ENCODE measurements around the gene PDE9A.

The PDE9A gene

GRCh38 chr21:42765656-42766055, 112.2 kb downstream of the PDE9A start:
- no peak for TF ChIP-seq CTCF (IDR thresholded peaks at IDR 0.05; ENCODE audit: extremely low read depth, insufficient read depth, missing control alignments)
- no peak for DNase-seq (ENCODE audit: low spot score)
- in situ Hi-C loops (cut with MboI; ENCODE audit: low pct_unique_long_range_greater_than_20kb, low sequenced_read_pairs, unreplicated experiment): no loop called here

GRCh38 chr21:42766739-42767560, 113.5 kb downstream of the PDE9A start:
- in situ Hi-C loops (cut with MboI; ENCODE audit: low pct_unique_long_range_greater_than_20kb, low sequenced_read_pairs, unreplicated experiment): no loop called here
- no peak for DNase-seq (ENCODE audit: low spot score)
- TF ChIP-seq CTCF (IDR thresholded peaks at IDR 0.05; ENCODE audit: extremely low read depth, insufficient read depth, missing control alignments): no peak

GRCh38 chr21:42767561-42767835, 114.1 kb downstream of the PDE9A start:
- no peak for TF ChIP-seq CTCF (IDR thresholded peaks at IDR 0.05; ENCODE audit: extremely low read depth, insufficient read depth, missing control alignments)
- no peak for DNase-seq (ENCODE audit: low spot score)
- in situ Hi-C loops (cut with MboI; ENCODE audit: low pct_unique_long_range_greater_than_20kb, low sequenced_read_pairs, unreplicated experiment): no loop called here

- DNase-seq (ENCODE audit: low spot score): no peak
- in situ Hi-C loops (cut with MboI; ENCODE audit: low pct_unique_long_range_greater_than_20kb, low sequenced_read_pairs, unreplicated experiment): no loop called here
- TF ChIP-seq CTCF (IDR thresholded peaks at IDR 0.05; ENCODE audit: extremely low read depth, insufficient read depth, missing control alignments): no peak
Observed at GRCh38 chr21:42768324-42769121, 115.1 kb downstream of the PDE9A start.

GRCh38 chr21:42769183-42769819, 115.9 kb downstream of the PDE9A start:
- TF ChIP-seq CTCF (IDR thresholded peaks at IDR 0.05; ENCODE audit: extremely low read depth, insufficient read depth, missing control alignments): no peak
- in situ Hi-C loops (cut with MboI; ENCODE audit: low pct_unique_long_range_greater_than_20kb, low sequenced_read_pairs, unreplicated experiment): no loop called here
- DNase-seq (ENCODE audit: low spot score): no peak

- no peak for DNase-seq (ENCODE audit: low spot score)
- in situ Hi-C loops (cut with MboI; ENCODE audit: low pct_unique_long_range_greater_than_20kb, low sequenced_read_pairs, unreplicated experiment): no loop called here
Observed at GRCh38 chr21:42769820-42770716, 116.6 kb downstream of the PDE9A start.

More at GRCh38 chr21:42769820-42770716, 116.6 kb downstream of the PDE9A start:
- TF ChIP-seq CTCF (IDR thresholded peaks at IDR 0.05; ENCODE audit: extremely low read depth, insufficient read depth, missing control alignments): no peak
